SU-DHL-6 (cell line): ENCODE measurements around the gene PSIP1.

ENCODE experiments used
- EZH2phosphoT487 ChIP-seq: fragments of 200-600 bp; sonication (generic), shearing (Covaris generic); conservative IDR thresholded peaks from 2 replicates; pipeline ENCODE4 v1.6.1; 2018; ENCODE audit warnings: mild to moderate bottlenecking, antibody characterized with exemption, low read length, moderate library complexity, mixed read lengths
- TF ChIP-seq, protein P1 (sequence below): fragments of 200-600 bp; sonication (generic); IDR thresholded peaks from one replicate; pipeline ENCODE4 v1.5.1; 2017; ENCODE audit warnings: antibody characterized with exemption, mild to moderate bottlenecking, low read length, moderate library complexity; ENCODE audit not compliant: insufficient read depth, poor library complexity, severe bottlenecking

DNA sequence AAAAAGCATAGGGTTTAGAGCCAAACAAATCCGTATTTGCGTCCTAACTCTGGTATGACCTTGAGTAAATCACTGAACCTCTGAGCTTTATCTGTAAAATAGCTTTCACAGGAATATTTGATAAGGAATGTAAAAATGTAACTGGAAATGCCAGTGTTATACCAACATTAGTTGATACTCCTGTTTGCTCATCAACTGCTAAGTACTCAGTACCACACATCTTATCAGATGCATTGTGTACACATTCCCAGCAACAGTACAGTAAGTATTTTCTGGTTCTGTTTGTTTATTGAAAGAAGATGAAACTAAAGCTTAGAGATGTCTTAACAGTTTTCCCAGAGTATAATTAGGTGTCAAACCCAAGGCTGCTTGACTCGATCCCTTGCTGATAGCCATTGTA lies 66.6 kb downstream of the PSIP1 start:
- TF ChIP-seq, protein P1, sequence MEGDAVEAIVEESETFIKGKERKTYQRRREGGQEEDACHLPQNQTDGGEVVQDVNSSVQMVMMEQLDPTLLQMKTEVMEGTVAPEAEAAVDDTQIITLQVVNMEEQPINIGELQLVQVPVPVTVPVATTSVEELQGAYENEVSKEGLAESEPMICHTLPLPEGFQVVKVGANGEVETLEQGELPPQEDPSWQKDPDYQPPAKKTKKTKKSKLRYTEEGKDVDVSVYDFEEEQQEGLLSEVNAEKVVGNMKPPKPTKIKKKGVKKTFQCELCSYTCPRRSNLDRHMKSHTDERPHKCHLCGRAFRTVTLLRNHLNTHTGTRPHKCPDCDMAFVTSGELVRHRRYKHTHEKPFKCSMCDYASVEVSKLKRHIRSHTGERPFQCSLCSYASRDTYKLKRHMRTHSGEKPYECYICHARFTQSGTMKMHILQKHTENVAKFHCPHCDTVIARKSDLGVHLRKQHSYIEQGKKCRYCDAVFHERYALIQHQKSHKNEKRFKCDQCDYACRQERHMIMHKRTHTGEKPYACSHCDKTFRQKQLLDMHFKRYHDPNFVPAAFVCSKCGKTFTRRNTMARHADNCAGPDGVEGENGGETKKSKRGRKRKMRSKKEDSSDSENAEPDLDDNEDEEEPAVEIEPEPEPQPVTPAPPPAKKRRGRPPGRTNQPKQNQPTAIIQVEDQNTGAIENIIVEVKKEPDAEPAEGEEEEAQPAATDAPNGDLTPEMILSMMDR = no peak
- no peak for TF ChIP-seq EZH2phosphoT487
